AG04449 (cell line): ENCODE data around the gene MAMSTR.
A peak's percentile ranks its signal among the peaks of the same experiment; 100 is the strongest.

Experiments used
- CTCF ChIA-PET: fragments of 350-600 bp; formaldehyde crosslinking; extraction: SDS; loops from one replicate; lab custom pipeline; 2021; ENCODE audit warnings: antibody characterized with exemption; lab: Yijun Ruan, JAX
- POLR2A ChIA-PET: fragments of 400-600, 350-600 bp; formaldehyde crosslinking; extraction: SDS; loops from one replicate; lab custom pipeline; 2020; ENCODE audit warnings: antibody characterized with exemption, inconsistent platforms; lab: Yijun Ruan, JAX
- DNase-seq: peaks from one replicate; pipeline ENCODE4 v3.0.0-alpha.2; 2010; ENCODE audit warnings: low read depth, low spot score
- H3K4me3 ChIP-seq: 2 replicates; pipeline ENCODE4 v1.5.1; 2011; ENCODE audit warnings: low read depth, mild to moderate bottlenecking, control low read depth, low read length
- CTCF ChIP-seq: IDR thresholded peaks from one replicate; pipeline ENCODE4 v1.5.1; 2011; ENCODE audit warnings: mild to moderate bottlenecking, moderate library complexity, low read length, control low read depth, inconsistent platforms; ENCODE audit not compliant: insufficient read depth; ENCODE audit errors: missing control alignments

The MAMSTR gene

GRCh38 chr19:48739404-48740163 is 20.1 kb upstream of the MAMSTR start:
- CTCF ChIA-PET = interaction anchor here (1.3 to 2.8 kb wide), 6 partner anchors 7 to 94 kb away, joined by 3 to 23 read pairs (median 4); partner anchors contain the start of genes CA11 and IZUMO1
- no peak for TF ChIP-seq CTCF
- no peak for DNase-seq
- H3K4me3 ChIP-seq = peak overlapping the region; percentile 42
- POLR2A ChIA-PET = interaction anchor here (0.5 to 1.3 kb wide), 2 partner anchors 23 to 135 kb away, joined by 3 read pairs; no protein-coding TSS in a partner anchor

- CTCF ChIA-PET = interaction anchor here (1.0 to 2.8 kb wide), 7 partner anchors 8 to 93 kb away, joined by 3 to 23 read pairs (median 4); partner anchors contain the start of genes CA11 and IZUMO1
- peak; percentile 12 for TF ChIP-seq CTCF
- H3K4me3 ChIP-seq = peak overlapping the region; percentile 42
- POLR2A ChIA-PET = interaction anchor here (1.3 kb wide), 1 partner anchor 136 kb away, joined by 3 read pairs; no protein-coding TSS in a partner anchor
- DNase-seq = no peak
Observed at GRCh38 chr19:48738557-48739403, 19.3 kb upstream of the MAMSTR start.

GRCh38 chr19:48737360-48737998 is 18.0 kb upstream of the MAMSTR start:
- ChIA-PET CTCF (interaction anchor here (1.7 to 2.8 kb wide), 3 partner anchors 9 to 105 kb away, joined by 5 to 23 read pairs (median 5); partner anchors contain the start of gene IZUMO1), POLR2A (no interaction called here)
- no peak overlapping the region for H3K4me3 ChIP-seq
- no peak for DNase-seq
- no peak for TF ChIP-seq CTCF

- POLR2A ChIA-PET = no interaction called here
- no peak for DNase-seq
- TF ChIP-seq CTCF = no peak
- CTCF ChIA-PET = interaction anchor here (1.0 kb wide), 1 partner anchor 10 kb away, joined by 4 read pairs; no protein-coding TSS in a partner anchor
- peak overlapping the region; percentile 6; the same call in 1 of the 2 replicates for H3K4me3 ChIP-seq
Observed at GRCh38 chr19:48735031-48735615, 15.6 kb upstream of the MAMSTR start.

- DNase-seq = no peak
- POLR2A ChIA-PET = no interaction called here
- CTCF ChIA-PET = no interaction called here
- no peak for TF ChIP-seq CTCF
- H3K4me3 ChIP-seq = no peak overlapping the region
Observed at GRCh38 chr19:48734625-48735024, 15.1 kb upstream of the MAMSTR start.
